HG02943 (cell line): ENCODE data around the gene SLC7A4.
"Not testable (repeated sequence)": the region's sequence is repeated elsewhere in the genome, so short reads cannot be mapped to it uniquely, and the experiment has no call there.

ENCODE experiments used
- ATAC-seq: cut with Tn5 transposase; IDR thresholded peaks from one replicate; pipeline ENCODE4 v1.9.1; 2021; ENCODE audit warnings: mild to moderate bottlenecking, low read depth, moderate library complexity; ENCODE audit not compliant: unreplicated experiment

Gene SLC7A4

DNA sequence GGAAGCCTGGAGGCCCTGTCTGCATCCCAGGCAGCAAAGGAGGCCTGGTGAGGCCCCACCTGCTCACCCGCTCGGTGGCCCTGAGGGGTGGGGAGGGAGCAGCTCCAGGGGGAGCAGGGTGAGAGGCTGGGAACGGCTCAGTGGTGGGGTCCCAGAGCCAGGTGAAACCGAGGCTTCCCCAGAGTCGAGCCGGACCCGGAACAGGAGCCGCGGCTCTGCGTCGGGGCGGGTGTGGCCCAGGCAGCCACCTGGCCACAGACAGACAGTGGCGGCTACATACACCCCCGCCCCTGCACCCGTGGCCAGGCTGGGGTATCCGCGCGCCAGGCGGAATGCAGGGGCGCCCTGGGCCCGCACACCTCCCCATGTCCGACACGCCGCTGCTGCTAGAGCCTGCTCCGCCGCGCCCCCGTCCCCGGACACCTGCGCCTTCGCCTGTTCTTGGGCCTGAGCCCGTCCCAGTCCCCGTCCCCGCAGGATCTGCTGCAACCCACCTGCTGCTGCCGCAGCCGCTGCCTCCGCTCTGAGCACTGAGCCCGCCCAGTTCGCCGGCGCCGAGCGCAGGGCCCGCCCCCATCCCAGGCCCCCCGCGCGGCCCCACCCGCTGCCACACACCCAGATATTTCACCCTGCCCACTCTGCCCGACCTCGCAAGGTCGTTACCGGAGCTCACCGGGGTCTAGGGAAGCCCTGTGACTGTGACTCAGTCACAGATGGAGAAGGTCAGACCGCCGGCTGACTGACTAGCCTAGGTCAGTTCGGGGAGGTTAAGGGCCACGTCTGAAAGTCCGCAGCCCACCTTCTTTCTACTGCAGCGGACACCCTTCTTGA, at the start of gene SLC7A4:
Gene SLC7A4, minus strand, starts transcription at position 525 of the 831 bp plus-strand sequence. CDS start 749 bp downstream, outside the sequence.
- no peak for ATAC-seq

GRCh38 chr22:21080435-21081137, 48.2 kb upstream of the SLC7A4 start:
- no peak for ATAC-seq

DNA sequence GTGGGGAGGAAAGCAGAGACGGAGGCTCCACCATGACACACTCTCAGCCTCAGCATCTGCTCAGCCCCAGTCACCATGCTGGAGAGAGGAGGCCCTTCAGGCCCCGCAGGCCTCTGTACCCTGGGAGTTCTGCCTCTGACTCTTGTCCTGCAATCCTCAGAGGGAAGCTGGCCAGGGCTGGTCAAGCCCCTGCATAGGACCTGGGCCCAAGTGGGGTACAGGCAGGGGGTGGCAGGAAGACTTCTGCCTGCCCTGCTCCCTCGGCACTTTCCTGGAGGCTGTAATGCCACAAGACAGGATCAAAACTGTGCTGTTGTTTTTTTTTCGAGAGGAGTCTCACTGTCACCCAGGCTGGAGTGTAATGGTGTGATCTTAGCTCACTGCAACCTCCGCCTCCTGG, 47.1 kb upstream of the SLC7A4 start:
- ATAC-seq, result no peak

DNA sequence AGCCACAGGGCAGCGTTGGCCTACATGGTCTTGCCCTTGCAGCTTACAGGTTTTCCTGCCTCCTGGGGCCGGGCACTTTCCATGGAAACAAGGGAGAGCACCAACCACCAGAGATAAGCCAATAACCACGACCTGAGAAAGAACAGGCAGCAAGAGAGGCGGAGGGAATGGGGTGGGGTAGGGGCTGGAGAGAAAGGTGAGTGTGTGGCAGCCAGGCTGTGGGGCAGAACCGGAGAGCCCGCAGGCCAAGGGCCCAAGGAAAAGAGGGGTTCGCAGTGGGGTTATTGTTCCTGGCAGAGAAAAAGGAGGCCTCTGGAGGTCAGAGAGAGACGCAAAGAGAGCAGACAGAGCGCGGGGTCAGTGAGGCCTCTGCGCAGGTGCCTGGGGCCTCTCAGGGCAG, 46.6 kb upstream of the SLC7A4 start:
- ATAC-seq, result no peak

GRCh38 chr22:21077884-21078508, 45.6 kb upstream of the SLC7A4 start:
- ATAC-seq, result no peak

DNA sequence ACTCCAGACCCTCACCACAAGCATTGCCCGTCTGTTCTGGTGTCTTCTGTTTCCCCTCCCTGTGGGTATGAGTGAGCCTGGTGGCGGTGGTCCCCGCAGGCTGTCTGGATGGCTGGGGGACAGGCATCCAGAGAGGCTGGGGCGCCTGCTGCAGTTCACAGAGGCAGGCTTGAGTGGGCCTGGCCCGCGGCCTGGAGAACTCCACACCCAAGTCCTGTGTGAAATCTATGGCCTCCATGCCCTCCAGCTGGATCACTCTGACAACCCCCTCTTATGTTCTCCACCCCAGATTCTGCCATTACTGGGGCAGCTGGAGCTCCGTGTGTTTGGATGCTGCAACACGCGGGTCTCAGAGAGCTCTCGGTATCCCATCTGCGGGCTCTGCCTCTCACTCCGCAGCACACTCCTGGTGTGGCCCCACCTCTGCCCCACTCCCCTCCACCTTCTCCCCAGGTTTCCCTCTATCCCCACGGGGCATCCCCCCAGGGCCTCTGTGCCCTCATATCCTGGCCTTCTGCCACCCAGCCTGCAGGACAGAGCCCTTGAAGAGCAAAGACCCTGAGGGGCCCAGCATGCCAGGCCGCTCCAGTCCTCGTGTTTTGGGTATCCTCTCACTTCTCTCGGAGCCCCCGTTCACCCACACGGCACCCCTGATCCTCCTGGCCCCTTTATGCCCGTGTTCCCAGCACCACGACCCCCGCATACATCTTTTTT, 44.7 kb upstream of the SLC7A4 start:
- no peak for ATAC-seq

GRCh38 chr22:21075516-21076138, 43.3 kb upstream of the SLC7A4 start:
- no peak for ATAC-seq

- ATAC-seq, result no peak
Measured at GRCh38 chr22:21074102-21074715, 41.8 kb upstream of the SLC7A4 start.

DNA sequence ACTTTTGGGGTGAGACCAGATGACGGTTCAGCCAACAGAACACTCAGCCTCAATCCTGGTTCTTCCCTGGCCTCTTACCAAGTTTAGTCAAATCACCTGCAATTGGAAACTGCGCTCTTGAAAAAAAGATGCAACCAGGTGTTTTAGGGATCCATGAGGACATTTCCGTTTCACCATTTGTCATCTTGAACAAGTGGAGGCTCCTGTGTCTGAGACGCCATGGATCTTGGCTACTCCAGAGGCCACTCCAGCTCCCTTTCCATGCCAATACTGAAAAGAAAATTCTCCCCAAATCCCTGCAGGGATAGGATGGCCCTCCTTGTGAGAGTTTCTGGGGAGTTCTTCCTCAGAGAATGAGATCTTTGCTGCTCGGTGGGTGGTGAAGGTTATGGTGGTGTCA, 41.1 kb upstream of the SLC7A4 start:
- ATAC-seq, result no peak

DNA sequence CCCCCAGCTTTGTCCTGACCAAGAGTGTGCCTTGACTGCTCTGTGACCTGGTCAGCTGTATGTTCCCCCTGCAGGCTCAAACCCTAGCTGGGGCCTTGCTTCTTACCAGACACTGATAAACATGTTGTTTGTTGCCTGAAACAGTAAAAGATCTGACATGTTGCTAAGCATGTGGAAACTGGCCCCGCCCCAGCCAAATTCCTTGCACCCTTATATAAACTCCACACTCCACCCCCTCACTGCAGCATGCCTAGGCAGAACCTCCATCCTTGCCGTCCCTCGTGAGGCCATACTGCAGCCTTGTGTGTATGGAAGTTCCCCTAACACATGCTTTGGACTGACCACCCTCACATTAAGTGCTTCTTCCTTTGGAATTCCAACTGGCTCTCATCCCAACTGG, 40.7 kb upstream of the SLC7A4 start:
- no peak for ATAC-seq

GRCh38 chr22:21071796-21072195, 39.4 kb upstream of the SLC7A4 start:
- not testable (repeated sequence) for ATAC-seq

DNA sequence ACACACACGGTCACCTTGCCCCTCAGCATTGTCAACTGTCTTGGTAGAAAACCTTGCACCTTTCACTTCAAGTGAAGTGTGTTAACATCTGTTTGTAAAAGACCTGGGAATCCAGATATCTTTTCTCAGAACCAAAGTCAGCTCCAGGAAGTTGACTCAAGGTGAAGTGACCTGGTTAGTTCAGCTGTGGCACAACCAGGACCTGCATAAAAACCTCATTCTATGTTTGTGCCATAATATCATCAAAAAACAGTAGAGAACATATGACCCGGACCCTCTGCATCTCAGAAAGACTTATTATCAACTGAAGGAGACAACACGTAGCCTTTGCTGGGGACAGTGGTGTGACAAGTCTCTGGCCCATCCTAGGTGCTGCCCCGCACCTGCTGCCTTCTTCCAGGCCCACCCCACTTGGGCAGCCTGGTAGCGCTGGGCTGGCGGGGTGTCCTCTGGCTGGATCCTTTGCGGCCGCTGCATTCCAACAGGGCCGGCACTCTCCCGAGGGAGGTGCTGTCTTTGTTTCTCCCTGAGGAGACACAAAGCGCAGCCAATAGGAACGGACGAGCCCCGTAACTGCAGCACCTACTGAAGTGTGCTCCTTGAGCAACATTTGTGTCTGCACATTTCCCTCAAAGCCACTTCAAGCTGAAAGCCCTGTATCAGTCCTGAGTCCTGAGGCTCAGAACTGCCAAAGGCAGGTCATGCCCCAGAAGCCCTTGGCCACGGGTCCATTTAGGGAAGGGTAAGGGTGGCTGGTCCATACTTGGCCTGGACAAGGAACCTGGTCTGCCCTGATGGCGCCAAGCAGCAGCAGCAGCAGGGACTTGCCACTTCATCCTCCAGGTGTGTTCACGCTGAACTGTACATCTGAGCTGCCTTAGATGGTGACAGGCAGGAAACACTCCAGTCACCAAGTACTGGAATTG, 38.6 kb upstream of the SLC7A4 start:
- ATAC-seq, result no peak

DNA sequence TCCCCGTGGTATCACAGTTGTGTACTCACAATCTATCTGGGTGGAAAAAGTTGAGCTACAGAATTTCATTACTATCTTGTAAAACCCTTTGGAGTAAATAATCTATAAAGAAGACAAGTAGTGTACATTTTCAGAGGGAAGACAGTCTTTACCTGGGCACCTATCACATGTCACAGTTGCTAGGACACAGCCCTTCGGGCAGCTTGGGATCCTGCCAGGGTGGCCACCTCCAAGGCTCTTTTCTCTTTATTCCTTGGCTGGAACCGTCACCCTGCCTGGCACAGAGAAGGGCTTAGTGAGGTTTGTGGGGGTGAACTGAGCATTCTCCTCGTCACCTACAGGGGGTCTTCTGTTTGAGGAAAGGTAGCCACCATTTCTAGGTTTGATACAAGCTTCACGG, 37.0 kb upstream of the SLC7A4 start:
- ATAC-seq, result no peak

DNA sequence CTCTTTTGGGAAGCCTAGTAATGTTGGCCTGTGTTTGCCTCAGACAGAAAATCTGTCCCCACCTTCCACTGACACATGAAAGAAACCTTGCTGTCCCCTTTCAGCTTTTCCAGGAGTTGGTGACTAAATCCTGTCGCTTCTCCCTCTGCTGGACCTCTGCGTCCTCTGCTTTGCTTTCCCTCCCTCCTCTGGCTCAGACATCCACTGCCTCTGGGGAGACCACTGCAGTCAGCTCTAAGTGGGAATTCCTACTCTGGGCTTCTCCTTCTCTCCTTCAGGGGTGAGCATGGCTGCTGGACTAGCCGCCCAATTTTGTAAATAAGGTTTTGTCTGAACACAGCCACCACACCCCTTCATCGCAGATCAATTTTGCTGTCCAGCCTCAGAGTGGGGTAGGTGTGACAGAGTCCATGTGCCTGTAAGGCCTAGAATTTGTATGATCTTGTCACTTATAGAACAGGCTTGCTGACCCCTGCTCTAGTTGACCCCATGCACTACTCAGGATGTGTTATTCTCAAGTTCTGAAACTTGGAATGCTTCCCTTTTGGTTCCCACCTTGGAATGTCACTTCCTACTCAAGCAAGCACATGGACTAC, 36.4 kb upstream of the SLC7A4 start:
- ATAC-seq, result no peak

DNA sequence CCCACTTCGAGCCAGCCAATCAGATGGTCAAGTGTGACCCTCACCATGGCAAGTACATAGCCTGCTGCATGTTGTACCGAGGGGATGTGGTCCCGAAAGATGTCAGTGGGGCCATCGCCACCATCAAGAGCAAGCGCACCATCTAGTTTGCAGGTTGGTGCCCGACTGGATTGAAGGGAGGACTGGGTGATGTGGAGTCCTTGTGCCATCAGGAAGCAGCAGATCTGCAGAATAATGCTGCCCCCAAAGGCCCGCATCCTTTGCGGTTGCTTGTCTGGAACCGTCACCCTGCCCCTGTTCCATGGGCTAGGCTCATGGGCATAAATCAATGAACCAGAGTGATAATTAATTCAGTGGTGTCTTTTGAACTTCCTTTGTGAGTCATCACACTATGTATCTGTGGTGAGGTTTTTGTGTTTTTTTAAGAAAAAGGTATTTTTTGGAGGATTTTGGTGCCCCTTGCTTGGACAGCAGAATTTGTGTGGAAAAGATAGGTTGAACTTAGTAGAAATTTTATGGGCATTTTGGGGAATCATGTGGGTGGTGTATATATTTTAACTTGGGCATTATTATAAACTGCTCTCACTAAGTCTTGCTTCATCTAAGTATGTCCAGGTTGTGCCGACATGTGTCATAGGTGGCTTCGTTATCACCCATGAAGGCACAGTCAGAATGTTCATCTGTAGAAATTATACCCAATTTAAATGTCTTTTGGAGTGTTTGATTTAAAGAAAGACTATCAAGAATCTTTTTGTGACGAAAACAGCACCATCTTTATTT, 35.7 kb upstream of the SLC7A4 start:
- ATAC-seq, result no peak

- ATAC-seq, result no peak
Measured at GRCh38 chr22:21067075-21067900, 34.9 kb upstream of the SLC7A4 start.
